ENCODE data around the gene TIGAR.

DNA sequence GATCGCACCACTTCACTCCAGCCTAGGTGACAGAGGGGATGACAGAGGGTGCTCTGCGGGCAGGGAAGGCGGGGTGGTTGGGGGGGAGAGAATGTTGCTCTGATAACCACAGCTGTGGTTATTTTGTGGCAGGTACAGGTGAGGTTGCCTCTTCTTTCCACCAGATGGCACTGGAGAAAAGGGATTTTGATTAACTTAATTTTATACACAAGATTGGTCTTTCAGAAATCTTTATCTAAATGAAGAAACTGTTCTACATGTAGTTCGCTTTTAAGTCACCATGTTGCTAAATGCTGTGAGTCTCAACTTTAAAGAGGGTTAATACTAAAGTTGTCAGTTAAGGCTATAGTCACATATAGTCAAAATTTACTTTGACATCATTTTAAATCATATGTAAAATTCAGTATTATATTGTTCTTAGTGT lies 32.8 kb downstream of the TIGAR start:
- TF ChIP-seq CTCF (IDR thresholded peaks at IDR 0.05) (peak in 3 of 4 experiments; percentile 33 to 43 (median 36)), POLR2A (IDR thresholded peaks at IDR 0.05) (no peak), POLR2AphosphoS5 (IDR thresholded peaks at IDR 0.05) (no peak)
